GM23248 (cell line): ENCODE measurements around the gene GOLGA3. TPM values are rescaled to one million over a fixed set of nuclear protein-coding genes. Genes with fewer than 3 reads are reported as not detected.
A peak's percentile ranks its signal among the peaks of the same experiment; 100 is the strongest.

Experiments
- DNase-seq: peaks from one replicate; pipeline ENCODE4 v3.0.0-alpha.2; 2015
- H2AFZ ChIP-seq: fragments of 200-600 bp; sonication (generic); 2 replicates; pipeline ENCODE4 v1.6.1; 2016; ENCODE audit warnings: antibody characterized with exemption
- H3F3A ChIP-seq: fragments of 200-600 bp; sonication (generic); 2 replicates; pipeline ENCODE4 v1.6.1; 2016; ENCODE audit warnings: mild to moderate bottlenecking, antibody characterized with exemption, mixed run types; ENCODE audit not compliant: insufficient read depth
- H3K27ac ChIP-seq: fragments of 200-600 bp; sonication (generic); 2 replicates; pipeline ENCODE4 v1.5.1; 2016; ENCODE audit warnings: mild to moderate bottlenecking
- H3K27me3 ChIP-seq: fragments of 200-600 bp; sonication (generic); replicated peaks from 2 replicates; pipeline ENCODE4 v1.6.1; 2016; ENCODE audit warnings: mild to moderate bottlenecking; ENCODE audit not compliant: insufficient read depth
- H3K36me3 ChIP-seq: fragments of 200-600 bp; sonication (generic); 2 replicates; pipeline ENCODE4 v1.6.1; 2016; ENCODE audit warnings: low read depth, mild to moderate bottlenecking
- H3K4me1 ChIP-seq: fragments of 200-600 bp; sonication (generic); 2 replicates; pipeline ENCODE4 v1.6.1; 2016; ENCODE audit warnings: mild to moderate bottlenecking; ENCODE audit not compliant: insufficient read depth
- H3K4me2 ChIP-seq: fragments of 200-600 bp; sonication (generic); one replicate; pipeline ENCODE4 v1.6.1; 2016; ENCODE audit warnings: mild to moderate bottlenecking; ENCODE audit not compliant: unreplicated experiment
- H3K4me3 ChIP-seq: fragments of 200-600 bp; sonication (generic); 2 replicates; pipeline ENCODE4 v1.5.1; 2016; ENCODE audit warnings: mild to moderate bottlenecking
- H3K79me2 ChIP-seq: fragments of 200-600 bp; sonication (generic); 2 replicates; pipeline ENCODE4 v1.6.1; 2016; ENCODE audit warnings: mild to moderate bottlenecking; ENCODE audit not compliant: insufficient read depth
- H3K9ac ChIP-seq: fragments of 200-600 bp; sonication (generic); 2 replicates; pipeline ENCODE4 v1.6.1; 2016; ENCODE audit warnings: mild to moderate bottlenecking
- H3K9me2 ChIP-seq: fragments of 200-600 bp; sonication (generic); 2 replicates; pipeline ENCODE4 v1.6.1; 2016; ENCODE audit warnings: mixed run types, mild to moderate bottlenecking, moderate library complexity; ENCODE audit not compliant: insufficient read depth
- H3K9me3 ChIP-seq: fragments of 200-600 bp; sonication (generic); one replicate; pipeline ENCODE4 v1.6.1; 2017; ENCODE audit warnings: low read depth
- H4K20me1 ChIP-seq: fragments of 200-600 bp; sonication (generic); 2 replicates; pipeline ENCODE4 v1.6.0; 2016; ENCODE audit not compliant: insufficient read depth
- EZH2 ChIP-seq: fragments of 200-600 bp; sonication (generic); IDR thresholded peaks from 2 replicates; pipeline ENCODE4 v1.6.1; 2018; ENCODE audit warnings: antibody characterized with exemption, mild to moderate bottlenecking; ENCODE audit not compliant: insufficient read depth, poor library complexity, severe bottlenecking
- EZH2phosphoT487 ChIP-seq: fragments of 200-600 bp; sonication (generic); IDR thresholded peaks from 2 replicates; pipeline ENCODE4 v1.6.1; 2018; ENCODE audit warnings: antibody characterized with exemption, moderate library complexity, mild to moderate bottlenecking, low read depth; ENCODE audit not compliant: insufficient read depth
- WGBS, 2 experiments: methylation state at CpG; one replicate each; pipeline ENCODE4 v1.1.6; 2015 to 2017; ENCODE audit warnings: low lambda C conversion rate in 2 of 2, low coverage in 1 of 2; ENCODE audit errors: missing lambda C conversion rate in 2 of 2; 5-methylcytosine and 5-hydroxymethylcytosine counted together
- in situ Hi-C: fragments of 300-500 bp; cut with MboI; formaldehyde crosslinking; loops from 2 replicates; pipeline ENCODE4 v1.15.0; 2020
- polyA plus RNA-seq: library from polyadenylated mRNA; unstranded; fragments of >200 nt; fragmentation: Nextera tagmentation; extraction: Ambion mirVana; gene quantifications from 2 replicates; pipeline ENCODE4 v1.2.1, GENCODE V29; 2016
- total RNA-seq: library from RNA; depleted of rRNA; stranded (reverse); fragments of >200 nt; shearing (Covaris generic); gene quantifications from 2 replicates; pipeline ENCODE4 v1.2.3, GENCODE V29; 2014

GOLGA3 gene
- total and polyA plus RNA-seq, 2 experiments from 2014 or later: 38.1 to 118 TPM

DNA sequence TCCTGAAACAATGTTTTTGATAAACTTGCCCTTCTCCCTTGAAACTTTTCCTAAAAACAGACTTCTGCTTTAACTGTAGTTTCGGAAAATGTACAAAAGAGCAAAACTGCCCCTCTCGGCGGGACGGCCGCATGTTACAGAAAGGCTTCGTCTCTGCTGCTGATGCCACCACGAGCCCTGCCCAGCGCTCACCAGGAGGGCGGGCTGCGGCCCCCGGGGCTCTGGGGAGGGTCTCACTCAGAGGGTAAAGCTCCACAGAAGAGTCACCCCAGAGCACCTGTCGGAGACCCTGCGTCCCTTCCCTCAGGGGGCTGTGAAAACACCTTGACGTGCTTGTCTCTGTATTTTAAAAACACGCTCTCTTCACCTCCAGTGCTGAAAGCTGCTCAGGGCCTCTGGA is 12.5 kb upstream of the GOLGA3 start:
- no peaks in the 10 kb centered on the region for H3K4me1 ChIP-seq
- no peak overlapping the region for H3K4me3 ChIP-seq
- H3K36me3 ChIP-seq: peaks cover 35% of the 10 kb centered on the region
- TF ChIP-seq EZH2 (no peak), EZH2phosphoT487 (no peak)
- H3K27me3 ChIP-seq: no peaks in the 10 kb centered on the region
- H3K9ac ChIP-seq: no peak overlapping the region
- no peaks in the 10 kb centered on the region; the same call in 1 of the 2 replicates for H3K79me2 ChIP-seq
- H3K4me2 ChIP-seq: no peak overlapping the region
- WGBS, 2 experiments: 92 to 95% methylated on average over 15 of the region's 15 CpGs
- H3K9me3 ChIP-seq: no peaks in the 10 kb centered on the region
- DNase-seq: no peak
- no peaks in the 10 kb centered on the region for H4K20me1 ChIP-seq
- H3K27ac ChIP-seq: no peak overlapping the region
- H3K9me2 ChIP-seq: no peaks in the 10 kb centered on the region
- H2AFZ ChIP-seq: no peak overlapping the region
- in situ Hi-C loops: no loop called here
- H3F3A ChIP-seq: no peaks in the 10 kb centered on the region

DNA sequence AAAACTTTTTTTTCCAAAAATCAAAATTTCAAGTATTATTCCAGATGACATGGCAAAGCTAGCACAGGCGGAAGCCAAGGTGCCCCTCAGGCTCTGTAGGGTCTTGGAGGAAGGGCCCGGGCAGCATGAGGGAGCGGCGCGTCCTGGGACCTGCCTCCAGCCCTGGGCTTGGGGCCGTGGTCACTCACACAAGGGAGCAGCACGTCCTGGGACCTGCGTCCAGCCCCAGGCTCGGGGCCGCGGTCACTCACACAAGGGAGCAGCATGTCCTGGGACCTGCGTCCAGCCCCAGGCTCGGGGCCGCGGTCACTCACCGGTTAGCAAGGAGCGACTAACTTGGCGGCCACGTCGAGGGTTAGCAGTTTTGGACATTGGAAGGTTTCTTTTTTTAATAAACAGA is 11.9 kb upstream of the GOLGA3 start:
- Histone ChIP-seq H3K27ac (no peak overlapping the region), H3K79me2 (no peaks in the 10 kb centered on the region; the same call in 1 of the 2 replicates), H3K4me2 (no peak overlapping the region), H3K9me3 (no peaks in the 10 kb centered on the region), H3K9ac (no peak overlapping the region), H3K27me3 (no peaks in the 10 kb centered on the region), H3K36me3 (peaks cover 33% of the 10 kb centered on the region), H3K4me1 (no peaks in the 10 kb centered on the region), H3K9me2 (no peaks in the 10 kb centered on the region), H3F3A (no peaks in the 10 kb centered on the region), H2AFZ (no peak overlapping the region), H4K20me1 (no peaks in the 10 kb centered on the region), H3K4me3 (no peak overlapping the region)
- in situ Hi-C loops: no loop called here
- no peak for DNase-seq
- no peak for TF ChIP-seq EZH2
- TF ChIP-seq EZH2phosphoT487: no peak
- 89 to 90% methylated on average over 20 of the region's 20 CpGs for WGBS, 2 experiments

DNA sequence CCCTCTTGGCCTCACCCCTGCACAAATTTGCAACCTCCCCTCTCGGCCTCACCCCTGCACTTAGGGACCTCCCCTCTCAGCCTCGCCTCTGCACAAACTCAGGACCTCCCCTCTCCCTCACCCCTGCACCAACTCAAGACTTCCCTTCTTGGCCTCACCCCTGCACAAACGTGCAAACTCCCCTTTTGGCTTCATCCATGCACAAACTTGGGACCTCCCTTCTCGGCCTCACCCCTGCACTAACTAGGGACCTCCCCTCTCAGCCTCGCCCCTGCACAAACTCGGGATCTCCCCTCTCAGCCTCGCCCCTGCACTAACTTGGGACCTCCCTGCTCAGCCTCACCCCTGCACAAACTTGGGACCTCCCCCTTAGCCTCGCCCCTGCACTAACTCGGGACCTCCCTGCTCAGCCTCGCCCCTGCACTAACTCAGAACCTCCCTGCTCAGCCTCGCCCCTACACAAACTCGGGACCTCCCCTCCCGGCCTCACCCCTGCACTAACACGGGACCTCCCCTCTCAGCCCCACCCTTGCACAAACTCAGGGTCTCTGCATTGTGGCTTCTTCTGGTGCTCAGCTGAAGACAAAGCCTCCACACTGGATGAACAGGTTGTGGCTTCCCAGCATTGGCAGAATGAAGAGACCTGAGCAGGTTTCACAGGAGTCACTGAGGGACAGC is 11.0 kb upstream of the GOLGA3 start:
- H3F3A ChIP-seq: no peaks in the 10 kb centered on the region
- H3K4me1 ChIP-seq: no peaks in the 10 kb centered on the region
- no peak overlapping the region for H3K4me2 ChIP-seq
- no peaks in the 10 kb centered on the region for H4K20me1 ChIP-seq
- H3K9me2 ChIP-seq: no peaks in the 10 kb centered on the region
- H3K27me3 ChIP-seq: no peaks in the 10 kb centered on the region
- no peak overlapping the region for H2AFZ ChIP-seq
- H3K9ac ChIP-seq: no peak overlapping the region
- in situ Hi-C loops: no loop called here
- no peak for DNase-seq
- WGBS, 2 experiments: 81 to 85% methylated on average over 5 to 14 of the region's 14 CpGs
- peaks cover 33% of the 10 kb centered on the region for H3K36me3 ChIP-seq
- no peak overlapping the region for H3K27ac ChIP-seq
- no peak for TF ChIP-seq EZH2
- TF ChIP-seq EZH2phosphoT487: no peak
- H3K9me3 ChIP-seq: no peaks in the 10 kb centered on the region
- H3K4me3 ChIP-seq: no peak overlapping the region
- H3K79me2 ChIP-seq: no peaks in the 10 kb centered on the region; the same call in 1 of the 2 replicates

DNA sequence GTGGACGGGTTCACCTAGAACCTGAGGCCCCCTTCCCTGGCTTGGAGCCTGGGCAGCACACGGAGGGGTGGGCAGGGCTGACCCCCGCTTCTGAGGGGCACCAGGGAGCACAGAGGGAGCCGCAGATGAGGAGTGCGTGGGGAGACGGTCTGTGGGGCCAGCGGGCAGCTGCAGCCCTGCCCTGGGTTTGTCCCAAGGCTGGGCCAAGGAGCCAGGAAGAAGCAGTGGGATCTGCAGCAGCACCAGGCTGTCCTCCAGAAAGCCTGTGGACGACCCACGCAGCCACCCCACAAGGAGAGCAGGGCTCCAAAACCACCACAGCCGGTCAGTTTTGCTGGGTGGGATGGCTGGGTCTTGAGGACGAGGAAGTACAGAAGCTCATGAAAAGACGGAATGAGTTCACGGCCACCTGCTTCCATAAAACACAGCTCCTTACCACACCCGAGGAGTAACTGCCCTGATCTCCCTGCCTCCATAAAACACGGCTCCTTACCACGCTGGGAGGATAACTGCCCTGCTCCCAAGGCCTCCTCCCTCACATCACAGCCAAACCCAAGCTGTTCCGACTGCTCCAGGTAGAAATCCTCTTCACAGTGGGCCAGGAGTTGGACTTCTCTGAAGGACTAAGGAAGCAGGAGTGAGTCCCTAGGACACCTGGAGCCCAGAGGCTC is 9.9 kb upstream of the GOLGA3 start:
- H3K9me2 ChIP-seq: no peaks in the 10 kb centered on the region
- WGBS, 2 experiments: 49 to 54% methylated on average over 17 of the region's 17 CpGs

More for the DNA sequence above, 9.9 kb upstream of the GOLGA3 start:
- Histone ChIP-seq H3K9me3 (no peaks in the 10 kb centered on the region), H4K20me1 (no peaks in the 10 kb centered on the region), H3K79me2 (no peaks in the 10 kb centered on the region; the same call in 1 of the 2 replicates), H3K27ac (peak overlapping the region; percentile 12; the same call in 1 of the 2 replicates), H3K4me2 (no peak overlapping the region), H3K36me3 (peaks cover 28% of the 10 kb centered on the region), H3K27me3 (no peaks in the 10 kb centered on the region), H3K4me1 (no peaks in the 10 kb centered on the region), H3K4me3 (no peak overlapping the region), H3F3A (no peaks in the 10 kb centered on the region), H2AFZ (no peak overlapping the region), H3K9ac (no peak overlapping the region)
- in situ Hi-C loops: no loop called here
- no peak for DNase-seq
- no peak for TF ChIP-seq EZH2
- TF ChIP-seq EZH2phosphoT487: no peak
